Thoracic aorta endothelial cell (primary cell): Measurements from ENCODE around the gene ZCCHC8. TPM values are rescaled to one million over a fixed set of nuclear protein-coding genes. Genes with fewer than 3 reads are reported as not detected.

Experiments used
- small RNA-seq: library from RNA; depleted of rRNA; stranded (forward); fragments of <200 nt; gene quantifications from one replicate; pipeline ENCODE3, GENCODE V24; 2012
- total RNA-seq: library from RNA; depleted of rRNA; stranded (reverse); fragments of >200 nt; gene quantifications from 2 replicates; pipeline ENCODE4 v1.2.3, GENCODE V29; 2012

ZCCHC8 gene
- 30.6 and 32.0 TPM in 2 replicates for total RNA-seq

GRCh38 chr12:122500685-122501488 is at the start of gene ZCCHC8:
Gene ZCCHC8 (minus strand): TSS chr12:122500932. CDS start chr12:122500840, 92 bp downstream.

DNA sequence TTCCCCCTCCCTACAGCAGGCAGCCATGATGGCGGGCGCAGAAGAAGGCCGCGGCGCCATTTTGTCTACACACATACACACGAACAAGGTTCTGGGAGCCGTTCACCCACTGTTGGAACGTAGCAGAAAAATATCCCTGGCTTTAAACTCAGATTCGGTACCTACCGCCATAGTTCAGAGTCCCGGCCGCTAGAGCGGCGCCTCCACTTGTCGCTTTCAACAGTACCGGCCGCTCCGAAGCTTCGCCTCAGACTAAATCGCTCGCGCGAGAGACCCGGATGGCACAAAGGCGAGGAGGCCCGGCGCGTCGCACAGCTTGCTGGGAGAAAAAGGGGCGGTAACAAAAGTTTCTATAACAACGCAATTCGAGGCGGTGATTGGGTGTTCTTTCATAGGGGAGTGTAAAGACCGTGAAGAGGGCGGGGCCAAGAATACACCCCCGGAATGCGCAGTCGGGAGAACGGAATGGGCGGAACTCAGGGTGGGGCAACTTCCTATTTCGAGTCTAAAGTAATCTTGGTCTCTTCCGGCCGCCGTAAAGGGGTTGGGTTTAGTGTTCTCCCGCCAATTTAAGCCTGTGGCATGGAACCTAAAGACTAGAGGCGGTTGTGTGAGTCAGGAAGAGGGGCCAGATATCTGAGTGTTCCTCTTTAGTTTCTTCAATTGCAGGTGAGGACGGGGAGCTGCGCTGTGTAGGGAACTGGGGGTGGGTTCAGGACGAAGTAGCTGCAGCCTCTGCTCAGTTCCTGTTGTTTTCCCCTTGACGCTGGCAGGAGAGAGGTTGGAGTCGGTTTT is 26.1 kb upstream of the ZCCHC8 start, which contains the start of the genes KNTC1 and RSRC2:
KNTC1 (plus strand) TSS at position 567 of the 795 bp plus-strand sequence. CDS start 2,815 bp downstream, outside the sequence.
RSRC2 (minus strand) TSS at position 254 of the 795 bp plus-strand sequence; CDS start at position 171, 83 bp downstream.

GRCh38 chr12:122421821-122422729 is 78.7 kb downstream of the ZCCHC8 start, which contains the start of gene CLIP1:
Gene CLIP1 (minus strand): TSS chr12:122422669. CDS start chr12:122380452, 42,217 bp downstream.

Small RNA genes within 50 kb of the gene (small RNA-seq; reads per million reads assigned to genes)
- gene RF00411, result not detected

Other genes with a start within 250 kb of the ZCCHC8 start
- gene VPS33A, start 234.4 kb downstream of the ZCCHC8 start, total RNA-seq, result 22.5 and 23.8 TPM in 2 replicates
- gene CLIP1, start 78.3 kb downstream of the ZCCHC8 start, total RNA-seq, result 70.4 and 86.7 TPM in 2 replicates
- gene RSRC2, start 26.0 kb upstream of the ZCCHC8 start, total RNA-seq, result 58.6 and 61.7 TPM in 2 replicates
- 69.3 and 82.3 TPM in 2 replicates for gene KNTC1, start 26.3 kb upstream of the ZCCHC8 start, total RNA-seq
- gene HCAR2, start 202.4 kb upstream of the ZCCHC8 start, total RNA-seq, result not detected in 2 replicates
- gene HCAR3, start 215.9 kb upstream of the ZCCHC8 start, total RNA-seq, result not detected in 2 replicates
- not detected in 2 replicates for gene HCAR1, start 229.9 kb upstream of the ZCCHC8 start, total RNA-seq